ENCODE measurements around the gene UBE4B. TPM values are rescaled to one million over a fixed set of nuclear protein-coding genes. Genes with fewer than 3 reads are reported as not detected.

UBE4B gene
- total RNA-seq, 1 donor from 2014 or later = 29.1 TPM

DNA sequence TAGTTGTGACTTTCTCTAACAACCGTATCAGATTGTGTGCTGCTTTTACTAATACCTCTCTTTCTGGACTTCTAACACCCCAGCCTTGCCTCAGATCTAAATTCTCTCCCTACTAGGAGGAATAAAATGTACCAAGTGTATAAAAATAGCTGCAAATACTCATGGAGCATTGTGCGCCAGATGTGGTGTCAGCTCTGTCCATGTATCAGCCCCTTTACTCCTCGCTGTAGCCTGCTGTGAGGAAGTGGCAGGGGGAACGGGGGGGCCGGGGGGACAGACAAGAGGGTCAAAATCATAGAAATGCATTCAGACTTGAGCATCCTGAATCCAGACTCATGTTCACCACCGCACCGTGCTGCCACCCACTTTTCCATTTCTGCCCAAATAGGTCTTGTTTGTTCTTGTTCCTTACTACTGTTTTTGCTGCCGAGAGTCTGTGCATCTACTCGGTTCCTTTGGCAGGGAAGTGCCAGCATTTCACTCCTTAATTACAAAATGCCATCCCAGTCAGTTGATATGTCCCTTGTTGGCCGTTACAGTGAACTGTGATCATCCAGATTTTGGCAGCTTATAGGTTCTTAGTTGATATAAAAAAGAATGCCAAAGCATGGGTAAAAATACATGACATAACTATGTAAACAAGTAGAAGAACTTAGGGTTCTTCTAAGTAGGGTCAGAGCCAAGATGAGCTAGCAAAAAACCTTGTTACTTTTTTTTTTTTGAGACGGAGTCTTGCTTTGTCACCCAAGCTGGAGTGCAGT is 76.4 kb downstream of the UBE4B start:
- DNase-seq (ENCODE audit: low read depth) = no peak

DNA sequence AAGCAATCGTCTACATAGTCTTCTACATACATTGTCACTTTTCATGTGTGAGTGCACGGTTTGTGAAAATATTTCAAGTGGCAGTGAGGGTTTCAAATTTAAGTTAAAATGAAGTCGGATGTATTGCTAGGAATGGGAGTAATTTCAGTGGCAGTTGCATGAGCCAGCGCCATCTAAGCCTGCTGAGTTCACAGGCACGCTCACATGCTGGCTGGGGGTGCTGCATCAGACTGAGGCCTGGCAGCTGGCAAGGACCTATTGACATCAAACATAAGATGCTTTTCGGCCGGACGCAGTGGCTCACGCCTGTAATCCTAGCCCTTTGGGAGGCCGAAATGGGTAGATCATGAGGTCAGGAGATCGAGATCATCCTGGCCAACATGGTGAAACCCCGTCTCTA is 80.7 kb downstream of the UBE4B start:
- DNase-seq (ENCODE audit: low read depth) = no peak

DNA sequence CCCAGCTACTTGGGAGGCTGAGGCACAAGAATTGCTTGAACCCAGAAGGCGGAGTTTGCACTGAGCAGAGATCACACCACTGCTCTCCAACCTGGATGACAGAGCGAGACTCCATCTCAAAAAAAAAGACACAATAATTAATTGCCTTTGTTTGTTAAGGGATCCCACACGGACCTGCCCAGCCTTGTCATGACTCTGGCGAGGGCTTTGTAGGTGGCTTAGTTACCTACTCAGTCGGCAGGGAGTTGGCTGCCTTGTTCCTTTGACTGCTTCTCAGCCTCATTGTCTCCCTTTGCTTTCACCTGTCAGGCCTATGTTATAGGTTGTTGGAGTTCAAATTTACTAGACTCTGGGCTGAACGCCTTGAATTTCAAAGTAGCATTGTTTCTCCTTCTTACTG is 82.0 kb downstream of the UBE4B start:
- no peak for DNase-seq (ENCODE audit: low read depth)

DNA sequence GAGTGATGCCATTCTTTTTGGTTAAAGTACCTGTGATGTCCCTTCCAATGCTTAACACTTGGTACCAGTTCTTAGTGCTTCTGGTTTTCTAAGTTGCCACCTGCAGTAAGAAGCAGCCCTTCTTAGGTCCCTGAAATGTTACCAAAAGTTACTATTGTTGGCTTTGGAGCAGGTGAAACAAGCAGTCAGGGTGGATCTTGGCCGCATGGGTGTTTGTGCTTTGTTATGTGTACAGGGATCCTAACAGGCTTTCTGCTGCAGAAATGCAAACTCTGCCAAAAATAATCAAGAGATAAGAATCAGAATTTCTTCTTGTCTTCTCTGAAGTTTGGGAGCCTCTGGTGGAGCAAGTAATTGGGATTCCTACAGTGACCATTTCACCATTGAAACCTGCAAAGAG is 84.4 kb downstream of the UBE4B start:
- DNase-seq (ENCODE audit: low read depth) = no peak

DNA sequence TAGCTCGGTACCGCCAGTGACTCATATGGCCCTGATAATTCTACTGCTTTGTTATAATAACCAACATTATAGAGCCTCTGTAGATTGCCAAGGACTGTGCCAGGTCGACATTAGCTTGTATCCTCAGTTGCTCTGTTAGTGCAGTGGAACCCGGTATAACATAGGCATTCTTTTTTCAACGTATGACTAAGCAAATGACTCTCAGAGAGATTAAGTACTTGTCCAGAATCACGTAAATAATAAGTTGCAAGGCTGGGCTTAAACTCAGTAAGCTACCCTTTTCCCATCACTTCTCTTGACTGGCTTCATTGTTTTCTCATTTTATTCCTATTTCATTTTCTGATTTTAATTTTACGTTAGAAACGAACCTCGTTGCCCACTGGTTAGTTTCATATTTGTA is 85.1 kb downstream of the UBE4B start:
- DNase-seq (ENCODE audit: low read depth) = no peak

DNA sequence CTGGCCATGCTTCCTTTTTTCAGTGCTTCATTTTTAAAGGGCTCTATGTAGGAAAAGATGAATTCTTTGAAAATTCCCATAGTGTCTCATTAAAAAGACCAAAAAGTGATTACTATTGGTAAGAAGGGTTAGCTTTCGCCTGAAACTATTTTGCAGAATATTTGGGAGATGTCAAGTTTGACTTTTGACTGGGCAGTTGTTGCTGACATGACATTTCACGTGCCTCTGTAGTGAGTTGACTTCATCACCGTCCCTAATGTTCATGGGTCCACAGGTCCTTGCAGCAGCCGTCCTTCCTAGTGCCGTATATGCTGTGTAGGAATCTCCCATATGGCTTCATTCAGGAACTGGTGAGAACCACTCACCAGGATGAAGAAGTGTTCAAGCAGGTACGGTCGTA is 88.9 kb downstream of the UBE4B start:
- no peak for DNase-seq (ENCODE audit: low read depth)

DNA sequence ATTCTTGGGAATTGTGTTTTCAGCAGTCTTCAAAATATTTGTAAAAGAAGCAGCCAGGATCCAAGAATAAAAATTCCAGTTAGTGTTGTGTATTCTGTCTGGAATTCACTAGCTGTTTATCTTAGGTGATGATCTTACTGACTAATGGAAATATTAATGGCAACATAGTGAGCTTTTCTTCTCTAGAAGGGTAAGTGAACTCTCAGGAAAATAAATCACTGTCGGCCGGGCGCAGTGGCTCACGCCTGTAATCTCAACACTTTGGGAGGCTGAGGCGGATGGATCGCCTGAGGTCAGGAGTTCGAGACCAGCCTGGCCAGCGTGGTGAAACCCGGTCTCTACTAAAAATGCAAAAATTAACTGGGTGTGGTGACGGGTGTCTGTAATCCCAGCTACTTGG is 90.2 kb downstream of the UBE4B start:
- DNase-seq (ENCODE audit: low read depth) = no peak

DNA sequence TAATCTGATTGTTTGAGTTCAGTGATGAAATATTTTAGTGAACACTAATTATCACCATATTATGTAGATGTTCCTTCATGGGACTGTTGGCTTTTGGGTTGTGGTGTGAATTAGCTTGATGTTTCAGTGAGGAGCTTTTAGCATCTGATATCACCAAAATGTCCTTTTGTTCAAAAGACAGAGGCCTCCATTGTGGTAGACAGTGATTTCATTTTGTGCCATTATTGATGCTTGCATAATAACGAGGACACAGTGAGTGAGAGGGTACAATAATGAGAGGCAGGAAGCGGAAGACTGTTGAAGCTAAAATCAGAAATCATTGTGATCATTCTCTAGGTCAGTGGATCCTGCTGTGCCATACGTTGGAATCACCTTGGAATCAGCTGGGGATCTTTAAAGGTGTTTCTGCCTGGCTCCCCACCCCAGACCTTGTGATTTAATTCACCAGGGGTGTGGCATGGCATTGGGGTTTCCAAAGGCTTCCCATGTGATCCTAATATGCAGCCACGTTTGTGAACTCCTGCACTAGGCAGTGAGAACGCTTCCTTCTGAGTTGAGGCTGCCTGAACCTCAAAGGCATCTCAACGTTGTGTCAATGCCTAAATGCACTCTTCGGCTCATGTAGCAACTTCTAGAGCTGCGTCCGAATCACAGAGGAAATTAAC is 95.5 kb downstream of the UBE4B start:
- DNase-seq (ENCODE audit: low read depth) = no peak

DNA sequence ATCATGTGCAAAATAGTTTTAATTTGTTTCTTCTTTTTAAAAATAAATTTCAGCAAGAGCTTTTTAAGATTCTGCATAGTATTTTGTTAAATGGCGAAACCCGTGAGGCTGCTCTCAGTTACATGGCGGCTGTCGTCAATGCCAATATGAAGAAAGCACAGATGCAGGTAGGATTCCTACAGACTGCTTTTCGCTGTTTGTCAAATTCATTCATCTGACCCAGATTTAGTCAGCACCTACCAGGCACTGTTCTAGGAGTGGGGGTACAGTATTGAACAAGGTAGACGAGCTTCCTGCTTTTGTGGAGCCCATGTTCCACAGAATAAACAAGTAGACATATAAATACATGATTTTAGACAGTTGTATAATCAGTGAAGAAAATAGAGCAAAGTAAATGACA is 99.6 kb downstream of the UBE4B start:
- DNase-seq (ENCODE audit: low read depth) = no peak

DNA sequence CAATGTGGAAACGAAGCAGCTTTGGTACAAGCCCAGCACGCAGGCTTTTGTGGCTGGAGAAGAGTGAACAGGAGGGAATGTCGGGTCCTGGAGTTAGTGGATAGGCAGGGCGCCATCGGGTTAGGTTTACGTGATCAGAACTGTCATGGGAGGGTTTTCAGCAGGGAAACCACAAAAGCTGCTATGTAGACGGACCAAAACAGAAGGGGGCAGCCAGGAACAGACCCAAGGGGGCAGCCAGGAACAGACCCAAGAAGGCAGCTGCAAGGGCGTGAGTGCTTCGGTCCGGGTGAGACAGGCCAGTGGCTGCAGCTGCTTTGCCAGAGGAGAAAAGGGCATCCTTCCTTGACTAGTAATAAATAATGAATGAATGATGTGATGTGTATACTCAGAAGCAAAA is 100.1 kb downstream of the UBE4B start:
- peak; percentile 90 for DNase-seq (ENCODE audit: low read depth)

DNA sequence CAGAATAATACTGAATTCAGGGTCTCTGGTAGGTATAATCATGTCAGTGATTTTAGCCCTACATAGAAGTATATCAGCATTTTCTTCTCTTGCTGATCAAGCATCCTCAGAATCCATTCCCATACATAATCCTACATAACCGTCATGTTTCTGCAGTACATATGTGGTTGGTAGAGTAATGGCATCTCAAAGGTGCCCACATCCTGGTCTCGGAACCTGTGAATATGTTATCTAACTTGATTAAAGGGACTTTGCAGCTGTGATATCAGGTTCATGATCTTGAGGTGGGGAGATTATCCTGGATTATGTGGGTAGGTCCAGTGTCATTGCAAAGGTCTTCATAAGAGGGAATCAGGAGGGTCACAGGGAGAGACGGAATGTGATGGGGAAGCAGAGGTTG is 108.2 kb downstream of the UBE4B start:
- no peak for DNase-seq (ENCODE audit: low read depth)

DNA sequence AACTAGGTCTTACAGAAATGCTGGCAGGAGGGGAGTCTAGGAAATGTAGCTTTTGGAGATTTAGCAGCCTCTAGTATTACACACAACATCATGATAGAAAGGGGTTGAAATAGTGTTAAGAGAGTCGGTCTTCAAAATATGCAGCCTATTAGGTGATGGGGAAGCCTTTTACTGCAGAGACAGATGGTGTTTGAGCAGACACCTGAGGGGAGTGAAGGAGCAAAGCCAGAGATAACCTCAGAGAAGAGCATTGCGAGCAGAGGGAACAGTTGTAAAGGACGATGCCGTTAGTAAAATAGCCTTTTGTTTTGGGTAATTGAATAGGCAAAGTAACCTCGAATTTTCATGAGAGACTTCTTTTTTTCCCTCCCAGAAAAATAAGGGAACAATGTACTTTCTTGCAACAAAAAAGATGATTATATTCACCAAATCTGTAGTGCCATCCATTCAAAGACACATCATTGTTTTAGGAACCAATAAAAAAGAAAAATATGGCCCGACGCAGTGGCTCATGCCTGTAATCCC is 111.3 kb downstream of the UBE4B start:
- no peak for DNase-seq (ENCODE audit: low read depth)

DNA sequence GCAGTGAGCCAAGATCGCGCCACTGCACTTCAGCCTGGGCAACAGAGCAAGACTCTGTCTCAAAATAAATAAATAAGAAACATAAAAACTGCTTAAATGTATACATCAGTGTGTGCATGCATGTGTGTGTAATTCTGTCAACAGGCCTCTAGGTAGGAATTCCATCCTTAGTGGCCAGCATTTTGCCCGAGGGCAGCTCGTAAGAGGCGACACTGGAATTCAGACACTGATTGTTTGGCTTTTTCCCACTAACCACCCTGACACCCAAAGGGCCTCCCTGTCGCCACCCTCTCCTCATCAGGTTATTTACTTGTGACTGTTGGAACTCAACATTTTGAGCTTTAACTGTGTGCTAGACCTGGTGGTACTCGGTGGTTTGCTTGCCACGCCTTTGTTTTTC is 113.6 kb downstream of the UBE4B start:
- no peak for DNase-seq (ENCODE audit: low read depth)

DNA sequence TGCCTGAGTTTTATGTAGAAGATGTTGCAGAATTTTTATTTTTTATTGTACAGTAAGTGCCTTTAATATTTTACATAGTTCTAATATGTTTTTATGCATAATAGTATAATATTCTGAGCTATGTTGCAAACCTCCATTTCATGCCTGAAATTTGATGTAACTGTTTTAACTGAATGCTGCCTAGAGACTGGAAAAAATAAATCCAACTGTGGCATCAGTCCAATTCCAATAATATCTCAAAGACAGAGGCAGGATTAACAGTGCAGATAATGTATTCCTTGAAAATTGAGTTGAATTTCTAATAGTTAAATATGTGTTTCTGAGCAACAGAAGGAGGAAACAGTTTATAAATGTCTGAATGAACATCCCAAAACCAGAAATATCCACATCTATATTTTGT is 116.5 kb downstream of the UBE4B start:
- DNase-seq (ENCODE audit: low read depth) = no peak

DNA sequence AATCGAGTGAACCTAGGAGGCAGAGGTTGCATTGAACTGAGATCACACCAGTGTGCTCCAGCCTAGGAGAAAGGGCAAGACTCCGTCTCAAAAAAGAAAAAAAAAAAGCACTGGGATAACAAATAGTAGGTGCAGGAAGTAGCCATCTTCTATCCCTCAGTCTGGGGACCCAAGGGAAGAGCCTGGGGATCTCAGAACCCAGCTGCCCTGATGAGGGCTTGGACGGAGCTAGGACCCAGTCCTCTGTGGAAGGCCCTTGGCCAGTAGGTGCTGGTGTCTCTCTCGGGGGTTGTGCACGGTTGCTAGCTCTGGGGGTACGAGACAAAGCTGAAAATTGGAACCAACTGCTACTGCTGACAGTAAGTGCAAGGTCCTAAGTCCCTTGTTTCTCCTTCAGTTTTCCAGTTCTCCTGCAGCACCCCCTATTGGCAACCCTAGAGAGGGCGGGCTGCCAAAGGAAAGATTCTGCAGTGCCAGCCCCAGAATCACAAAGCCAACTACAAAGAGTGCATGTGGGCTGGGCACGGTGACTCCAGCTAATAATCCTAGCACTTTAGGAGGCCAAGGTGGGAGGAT is 120.0 kb downstream of the UBE4B start:
- peak; percentile 34 for DNase-seq (ENCODE audit: low read depth)

DNA sequence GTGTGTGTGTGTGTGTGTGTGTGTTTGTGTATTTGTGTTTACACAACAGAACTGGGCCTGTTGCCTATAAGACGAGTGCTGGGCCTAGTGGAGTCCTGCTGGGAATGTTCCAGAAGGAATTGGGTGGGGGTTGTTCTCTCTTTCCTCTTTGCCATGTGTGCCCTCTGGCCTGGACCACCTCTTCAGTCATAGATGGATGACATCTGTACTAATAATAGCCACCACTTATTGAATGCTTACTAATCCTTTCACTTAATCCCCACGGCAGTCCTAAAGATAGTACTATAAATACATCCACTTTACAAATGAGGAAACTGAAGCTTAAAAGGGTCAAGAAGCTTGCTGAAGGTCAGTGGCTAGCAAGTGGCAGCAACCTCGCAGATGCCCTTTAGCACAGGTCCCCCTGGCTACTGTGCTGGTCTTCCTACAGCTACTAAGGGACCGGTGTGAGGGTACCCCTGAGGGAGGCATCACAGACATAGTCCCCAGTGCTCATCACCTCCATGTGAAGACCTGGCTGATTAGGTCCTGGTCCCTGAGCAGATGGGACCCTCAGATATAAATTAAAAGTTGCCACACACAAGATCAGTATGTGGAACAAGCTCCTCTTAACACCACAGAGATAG is 122.4 kb downstream of the UBE4B start:
- DNase-seq (ENCODE audit: low read depth) = peak; percentile 78

DNA sequence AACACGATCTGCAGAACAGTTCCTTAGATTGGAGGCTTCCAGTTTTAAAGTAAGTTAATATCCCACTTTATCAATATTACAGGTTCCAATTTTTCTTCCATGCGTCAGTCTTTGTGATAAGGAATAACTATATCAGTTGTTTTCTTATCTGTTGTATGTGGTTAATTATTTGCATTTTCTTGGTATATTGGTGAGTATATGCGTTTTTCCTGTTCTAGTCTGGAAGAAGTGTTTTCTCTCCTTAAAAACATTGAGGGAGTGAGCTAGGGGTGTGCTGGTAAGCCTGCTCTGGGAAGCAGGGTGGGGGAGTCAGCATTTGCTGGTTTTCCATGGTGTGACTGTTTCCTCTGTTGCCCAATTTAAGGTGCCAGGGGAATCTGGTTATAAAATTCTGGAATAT is 127.4 kb downstream of the UBE4B start:
- no peak for DNase-seq (ENCODE audit: low read depth)

DNA sequence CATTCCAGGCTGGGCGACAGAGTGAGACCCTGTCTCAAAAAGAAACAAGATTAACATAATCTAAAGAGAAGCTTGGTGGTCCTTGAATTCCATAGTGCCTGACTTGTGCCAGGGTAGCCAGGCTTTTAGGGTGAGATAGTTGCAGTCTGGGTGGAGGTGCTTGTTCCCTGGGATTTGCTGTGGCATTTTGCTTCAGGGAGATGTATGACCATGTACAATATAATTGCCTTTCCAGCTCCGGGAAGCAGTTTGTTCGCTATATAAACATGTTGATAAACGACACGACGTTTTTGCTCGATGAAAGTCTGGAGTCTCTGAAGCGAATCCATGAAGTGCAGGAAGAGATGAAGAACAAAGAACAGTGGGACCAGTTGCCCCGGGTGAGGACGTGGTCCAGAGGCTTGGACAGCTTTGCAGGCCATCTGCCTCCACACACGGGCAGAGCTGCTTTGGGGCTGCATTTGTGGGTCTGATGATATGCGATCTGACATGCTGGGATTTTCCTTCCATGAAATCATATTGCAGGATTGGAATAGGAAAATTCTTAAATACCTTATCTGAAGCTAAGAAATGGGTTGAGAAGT is 128.2 kb downstream of the UBE4B start:
- DNase-seq (ENCODE audit: low read depth) = peak; percentile 83

DNA sequence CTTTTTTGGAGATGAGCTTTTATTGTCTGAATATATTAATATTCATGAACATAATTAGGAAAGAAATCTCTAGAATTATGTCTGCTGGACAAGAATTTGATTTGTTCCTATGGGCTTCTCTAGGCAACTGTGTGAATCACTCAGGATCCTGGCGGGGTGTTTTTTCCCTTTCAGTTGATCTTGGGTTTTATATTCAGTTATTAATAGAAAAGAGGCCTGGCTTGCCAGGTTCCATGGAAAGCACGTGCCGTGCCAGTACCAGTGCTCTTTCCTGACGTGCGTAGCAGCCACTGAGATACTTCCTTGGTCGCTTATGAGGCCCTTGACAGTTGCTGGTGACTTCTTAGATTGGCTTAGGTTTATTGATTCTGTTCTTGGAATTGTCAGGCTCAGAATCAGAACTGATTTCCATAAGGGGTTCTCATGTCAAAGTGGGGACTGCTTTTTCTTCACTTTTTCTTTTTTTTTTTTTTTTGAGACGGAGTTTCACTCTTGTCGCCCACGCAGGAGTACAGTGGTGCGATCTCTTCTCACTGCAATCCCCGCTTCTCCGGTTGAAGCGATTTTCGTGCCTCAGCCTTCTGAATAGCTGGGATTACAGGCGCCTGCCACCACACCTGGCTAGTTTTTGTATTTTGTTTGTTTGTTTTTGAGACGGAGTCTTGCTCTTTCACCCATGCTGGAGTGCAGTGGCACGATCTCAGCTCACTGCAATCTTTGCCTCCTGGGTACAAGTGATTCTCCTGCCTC is 129.0 kb downstream of the UBE4B start:
- DNase-seq (ENCODE audit: low read depth) = peak; percentile 77

DNA sequence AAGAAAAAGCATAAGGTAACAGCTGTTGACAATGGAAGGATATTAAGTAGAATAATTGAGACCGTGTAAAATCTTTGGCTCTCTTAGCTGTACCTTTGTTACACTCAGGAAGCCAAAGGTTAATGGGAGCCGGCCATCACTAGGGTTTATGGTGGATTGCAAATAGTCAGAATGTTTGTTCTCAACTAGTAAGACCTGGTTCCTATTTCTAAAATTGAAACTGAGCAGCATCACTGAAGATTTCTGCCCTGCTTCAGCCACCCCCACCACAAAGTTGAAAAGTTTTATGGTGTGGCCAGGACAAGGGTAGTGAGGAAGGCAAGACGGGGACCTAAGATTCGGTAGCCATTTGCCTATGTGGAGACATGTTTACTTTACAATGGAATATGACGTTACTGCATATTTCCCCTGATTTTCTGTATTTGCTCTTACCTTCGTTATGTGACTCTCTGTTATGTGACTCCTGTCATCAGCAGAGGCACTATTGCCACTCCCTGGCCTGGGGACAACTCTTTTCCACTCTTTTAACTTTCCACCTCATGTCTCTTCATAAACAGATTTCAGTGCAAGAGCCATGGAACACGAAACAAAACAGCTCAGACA is 136.3 kb downstream of the UBE4B start:
- DNase-seq (ENCODE audit: low read depth) = no peak

DNA sequence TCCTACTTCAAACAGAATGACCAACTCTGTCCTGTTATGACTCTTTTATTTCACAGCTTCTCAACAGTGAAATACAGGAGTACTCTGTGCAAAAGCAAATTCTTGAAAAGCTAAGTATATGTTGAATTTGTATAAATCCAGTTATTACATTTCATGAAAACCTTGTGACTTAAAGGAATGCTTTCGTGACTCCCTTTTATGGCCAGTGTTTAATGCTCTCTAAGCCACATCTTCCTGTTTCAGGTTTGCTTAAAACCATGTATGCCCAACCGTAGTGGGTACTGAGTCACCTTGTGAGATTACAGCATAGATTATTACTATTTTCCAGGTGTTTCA is 137.4 kb downstream of the UBE4B start:
- no peak for DNase-seq (ENCODE audit: low read depth)
